ENCODE measurements around the gene POLR2E. TPM values are rescaled to one million over a fixed set of nuclear protein-coding genes. Genes with fewer than 3 reads are reported as not detected.

POLR2E gene
- total RNA-seq, 2 donors from 2014 or later = 152 to 169 TPM

DNA sequence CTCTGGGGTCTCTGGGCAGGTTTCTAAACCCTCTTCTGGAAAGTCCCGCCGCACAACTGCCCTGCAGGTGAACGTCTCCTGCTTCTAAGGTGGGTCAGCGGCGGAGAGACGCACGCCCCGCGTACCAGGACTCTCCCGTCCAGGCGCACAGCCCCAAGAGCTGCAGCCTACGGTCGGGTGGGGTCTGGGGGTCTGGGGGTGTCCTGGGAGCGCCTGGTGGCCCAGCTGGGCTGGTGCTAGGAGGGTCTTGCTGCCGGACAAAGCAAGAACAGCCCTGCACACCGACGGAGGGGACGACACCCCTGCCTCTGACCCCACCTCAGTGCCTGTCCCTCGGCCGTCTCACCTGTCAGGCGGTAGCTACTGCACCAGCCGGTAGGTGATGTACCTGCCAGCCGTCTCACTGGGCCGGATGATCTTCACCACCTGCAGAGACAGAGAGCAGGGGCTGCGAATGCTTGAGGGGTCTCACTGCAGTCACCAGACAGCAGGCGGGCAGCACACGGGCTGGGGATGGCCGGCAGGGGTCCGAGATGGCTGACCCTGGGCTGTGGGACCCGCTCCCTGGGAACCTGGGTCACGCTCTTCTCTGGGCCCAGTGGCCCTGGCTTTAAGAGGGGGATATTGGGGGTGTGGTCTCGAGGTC, 5.9 kb downstream of the POLR2E start:
- no peaks in the 10 kb centered on the region for H3K27me3 ChIP-seq (replicated peaks; ENCODE audit: insufficient read depth)
- peaks cover 7% of the 10 kb centered on the region for H3K4me1 ChIP-seq (replicated peaks)
- intact Hi-C loops (cut with DNase I) = no loop called here
- H3K36me3 ChIP-seq = peaks cover 0 to 10% of the 10 kb centered on the region in 2 donors
- TF ChIP-seq CTCF (IDR thresholded peaks at IDR 0.05) = no peak
- no peak for TF ChIP-seq POLR2A (IDR thresholded peaks at IDR 0.05)
- no peak overlapping the region for H3K27ac ChIP-seq
- no peak overlapping the region for H3K4me3 ChIP-seq
- WGBS = 94% methylated on average over 32 of the region's 32 CpGs
- H3K9me3 ChIP-seq = no peaks in the 10 kb centered on the region
- DNase-seq (ENCODE audit: low spot score) = no peak

GRCh38 chr19:1088416-1089010, 6.7 kb downstream of the POLR2E start:
- no peak overlapping the region for H3K27ac ChIP-seq
- H3K27me3 ChIP-seq (replicated peaks; ENCODE audit: insufficient read depth) = no peaks in the 10 kb centered on the region
- peaks cover 0 to 10% of the 10 kb centered on the region in 2 donors for H3K36me3 ChIP-seq
- H3K9me3 ChIP-seq = no peaks in the 10 kb centered on the region
- no peak for DNase-seq (ENCODE audit: low spot score)
- no peaks in the 10 kb centered on the region for H3K4me1 ChIP-seq (replicated peaks)
- TF ChIP-seq CTCF (IDR thresholded peaks at IDR 0.05) = no peak
- no peak for TF ChIP-seq POLR2AphosphoS5 (IDR thresholded peaks at IDR 0.05)
- no peak for TF ChIP-seq POLR2A (IDR thresholded peaks at IDR 0.05)
- 87% methylated on average over 26 of the region's 27 CpGs for WGBS
- H3K4me3 ChIP-seq = no peak overlapping the region
- intact Hi-C loops (cut with DNase I) = no loop called here

DNA sequence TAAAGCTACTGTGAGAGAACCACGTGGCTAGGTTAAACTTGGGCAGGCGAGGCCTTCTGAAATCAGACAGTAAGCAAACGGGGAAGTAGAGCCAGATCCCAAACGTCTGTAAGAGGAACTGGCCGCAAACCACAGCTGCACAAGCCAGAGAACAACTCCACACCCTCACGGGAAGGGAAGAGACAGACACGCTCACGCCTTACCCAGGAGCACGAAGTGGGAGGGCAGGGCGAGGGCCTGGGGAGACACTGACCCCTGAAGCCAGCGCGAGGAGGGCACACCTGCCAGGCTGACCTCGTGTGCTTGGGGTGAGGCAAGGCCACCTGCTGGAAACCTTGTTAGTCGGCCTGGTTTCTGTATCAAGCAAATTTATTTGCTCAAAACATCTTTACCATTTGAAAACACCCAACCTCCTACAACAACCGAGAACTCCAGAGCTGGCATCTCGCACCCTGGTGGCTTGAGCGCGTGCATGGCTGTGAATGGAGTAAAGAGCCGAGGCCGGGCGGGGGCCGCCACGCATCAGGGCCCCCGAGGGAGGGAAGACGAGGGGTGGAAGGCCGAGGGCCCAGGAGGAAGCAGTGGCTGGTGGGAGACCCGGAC, 7.3 kb downstream of the POLR2E start:
- no peak for DNase-seq (ENCODE audit: low spot score)
- TF ChIP-seq POLR2A (IDR thresholded peaks at IDR 0.05) (no peak), CTCF (IDR thresholded peaks at IDR 0.05) (no peak), POLR2AphosphoS5 (IDR thresholded peaks at IDR 0.05) (no peak)
- Histone ChIP-seq H3K9me3 (no peaks in the 10 kb centered on the region), H3K4me1 (replicated peaks) (no peaks in the 10 kb centered on the region), H3K4me3 (no peak overlapping the region), H3K27me3 (replicated peaks; ENCODE audit: insufficient read depth) (no peaks in the 10 kb centered on the region), H3K36me3 (peaks cover 0 to 10% of the 10 kb centered on the region in 2 donors), H3K27ac (no peak overlapping the region)
- intact Hi-C loops (cut with DNase I) = no loop called here
- WGBS = 69% methylated on average over 27 of the region's 27 CpGs

DNA sequence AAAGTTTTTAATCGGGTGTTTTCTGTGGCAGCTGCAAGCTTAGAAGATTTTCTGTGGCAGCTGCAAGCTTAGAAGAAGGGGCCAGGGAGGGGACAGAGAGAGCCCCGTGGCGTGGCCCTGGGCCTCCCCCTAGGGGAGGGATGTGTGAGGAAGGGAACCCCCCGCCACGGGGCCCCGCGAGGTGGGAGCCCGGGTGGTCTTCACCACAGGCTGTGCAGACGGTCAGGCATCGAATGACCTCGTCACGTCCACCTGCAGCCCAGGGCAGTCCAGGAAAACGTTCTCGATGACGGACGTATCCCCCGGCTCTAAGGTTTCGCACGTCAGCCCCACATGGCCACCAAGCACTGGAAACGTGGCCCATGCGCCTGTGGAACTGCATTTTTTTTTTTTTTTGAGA, 8.6 kb downstream of the POLR2E start:
- WGBS = 81% methylated on average over 21 of the region's 21 CpGs
- Histone ChIP-seq H3K36me3 (peaks cover 0 to 6% of the 10 kb centered on the region in 2 donors), H3K9me3 (no peaks in the 10 kb centered on the region), H3K27ac (no peak overlapping the region), H3K4me1 (replicated peaks) (no peaks in the 10 kb centered on the region), H3K27me3 (replicated peaks; ENCODE audit: insufficient read depth) (no peaks in the 10 kb centered on the region), H3K4me3 (no peak overlapping the region)
- TF ChIP-seq CTCF (IDR thresholded peaks at IDR 0.05) (no peak), POLR2A (IDR thresholded peaks at IDR 0.05) (no peak), POLR2AphosphoS5 (IDR thresholded peaks at IDR 0.05) (no peak)
- no peak for DNase-seq (ENCODE audit: low spot score)
- intact Hi-C loops (cut with DNase I) = no loop called here

Measured in prostate gland (tissue), 2 donors.